Activated T-cell treated with anti-CD3 and anti-CD28 coated beads for 24 hours (primary cell): Measurements from ENCODE around the gene TNKS1BP1.
"Not testable (repeated sequence)": the region's sequence is repeated elsewhere in the genome, so short reads cannot be mapped to it uniquely, and the experiment has no call there.

Source experiments
- DNase-seq: peaks from one replicate; pipeline ENCODE4 v3.0.0-alpha.2; 2020; ENCODE audit warnings: low read depth

TNKS1BP1 gene

GRCh38 chr11:57310630-57311086, 14.1 kb downstream of the TNKS1BP1 start:
- no peak for DNase-seq

- DNase-seq = no peak
These were observed 14.7 kb downstream of the TNKS1BP1 start for GRCh38 chr11:57310091-57310490.

DNA sequence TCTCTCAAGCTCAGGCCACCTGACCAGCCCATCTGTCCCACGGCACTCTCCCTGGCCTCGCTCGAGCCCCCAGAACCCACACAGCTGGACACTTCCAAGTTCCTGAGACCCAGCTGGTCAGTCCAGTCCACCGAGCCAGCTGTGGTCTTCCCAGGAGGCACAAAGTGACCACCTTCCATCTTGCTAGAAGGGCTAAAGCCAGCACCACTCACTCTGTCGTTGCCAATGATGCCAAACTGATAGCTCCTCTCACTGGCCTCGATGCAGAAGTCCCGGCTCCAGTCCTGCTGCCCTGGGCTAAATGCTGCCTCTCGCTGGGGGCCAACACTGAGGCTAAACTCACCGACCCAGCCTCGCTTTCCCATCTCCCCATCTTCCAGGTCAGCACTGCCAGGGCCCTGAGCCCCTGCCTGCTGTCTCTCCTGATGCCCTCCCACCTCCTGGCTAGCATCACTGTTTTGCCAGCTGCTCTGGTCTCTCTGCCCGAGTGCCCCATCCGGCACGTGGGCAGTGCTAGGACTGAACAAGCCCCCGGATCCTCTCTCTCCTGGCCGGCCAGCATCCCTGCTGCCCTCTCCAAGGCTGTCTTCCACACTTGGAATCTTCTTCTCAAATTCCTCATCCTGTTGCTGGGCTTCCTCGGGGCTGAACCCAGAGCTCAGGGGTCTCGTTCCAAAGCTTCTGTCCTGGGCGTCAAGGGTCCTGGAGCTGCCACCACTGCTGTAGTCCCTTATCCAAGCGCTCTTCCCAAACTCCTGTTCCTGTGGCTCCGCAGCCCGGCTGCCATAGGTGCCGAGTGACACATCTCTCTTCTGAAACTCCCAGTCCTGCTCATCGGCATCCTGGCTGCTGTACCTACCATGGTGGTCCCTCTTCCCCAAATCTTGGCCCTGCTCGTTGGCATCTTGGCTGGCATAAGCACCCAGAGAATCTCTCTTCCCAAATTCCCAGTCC, 15.4 kb downstream of the TNKS1BP1 start:
- no peak for DNase-seq

GRCh38 chr11:57308426-57309060, 16.2 kb downstream of the TNKS1BP1 start:
- no peak for DNase-seq

GRCh38 chr11:57307666-57308270, 17.0 kb downstream of the TNKS1BP1 start:
- DNase-seq = no peak

- DNase-seq = no peak
These were observed 17.7 kb downstream of the TNKS1BP1 start for GRCh38 chr11:57306940-57307565.

DNA sequence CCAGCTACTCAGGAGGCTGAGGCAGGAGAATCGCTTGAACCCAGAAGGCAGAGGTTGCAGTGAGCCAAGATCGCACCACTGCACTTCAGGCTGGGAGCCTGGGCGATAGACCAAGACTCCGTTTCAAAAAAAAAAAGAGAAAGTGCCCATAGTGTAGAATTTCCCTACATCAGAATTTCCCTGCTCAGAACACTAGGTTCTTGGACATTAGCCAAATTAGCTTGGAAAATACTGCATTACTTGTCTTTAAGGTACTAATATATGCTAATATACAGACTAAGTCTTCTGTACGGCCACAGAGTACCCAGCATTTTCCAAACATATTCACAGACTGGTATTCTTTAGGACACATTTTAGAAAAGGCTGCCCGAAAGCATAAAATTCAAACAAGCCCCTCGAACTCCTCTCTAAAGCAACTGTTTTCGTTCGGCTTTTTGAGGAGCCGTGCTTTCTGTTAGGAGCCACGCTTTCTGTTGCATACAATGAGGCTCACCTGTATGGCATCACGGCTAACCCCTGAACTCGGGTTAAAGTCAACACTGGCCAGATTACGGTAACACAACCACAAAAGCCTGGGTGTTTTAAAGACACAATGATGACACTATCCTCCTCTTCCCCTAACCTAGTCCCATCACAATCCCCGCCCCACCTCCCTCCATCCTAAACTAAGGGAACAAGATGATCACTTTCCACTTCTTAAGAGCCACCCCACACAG, 18.4 kb downstream of the TNKS1BP1 start:
- DNase-seq = no peak

DNA sequence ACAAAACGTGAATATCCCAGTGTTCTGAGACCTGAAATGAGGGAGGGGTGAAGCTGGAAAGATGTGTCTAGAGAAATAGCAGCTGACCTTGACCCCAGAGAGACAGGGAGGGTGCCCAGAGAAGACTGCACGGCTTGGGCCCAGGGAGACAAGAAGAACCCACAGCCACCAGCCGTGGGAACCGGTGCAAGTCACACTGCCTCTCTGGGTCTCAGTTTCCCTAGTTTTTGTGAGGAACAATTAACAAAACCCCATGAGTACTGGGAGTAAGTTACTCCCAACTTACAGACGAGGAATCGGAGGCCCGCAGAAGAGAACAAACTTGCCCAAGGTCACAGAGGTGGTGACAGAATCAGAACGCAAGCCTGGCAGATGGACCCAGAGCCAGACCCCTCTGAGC, 19.2 kb downstream of the TNKS1BP1 start:
- DNase-seq = no peak

DNA sequence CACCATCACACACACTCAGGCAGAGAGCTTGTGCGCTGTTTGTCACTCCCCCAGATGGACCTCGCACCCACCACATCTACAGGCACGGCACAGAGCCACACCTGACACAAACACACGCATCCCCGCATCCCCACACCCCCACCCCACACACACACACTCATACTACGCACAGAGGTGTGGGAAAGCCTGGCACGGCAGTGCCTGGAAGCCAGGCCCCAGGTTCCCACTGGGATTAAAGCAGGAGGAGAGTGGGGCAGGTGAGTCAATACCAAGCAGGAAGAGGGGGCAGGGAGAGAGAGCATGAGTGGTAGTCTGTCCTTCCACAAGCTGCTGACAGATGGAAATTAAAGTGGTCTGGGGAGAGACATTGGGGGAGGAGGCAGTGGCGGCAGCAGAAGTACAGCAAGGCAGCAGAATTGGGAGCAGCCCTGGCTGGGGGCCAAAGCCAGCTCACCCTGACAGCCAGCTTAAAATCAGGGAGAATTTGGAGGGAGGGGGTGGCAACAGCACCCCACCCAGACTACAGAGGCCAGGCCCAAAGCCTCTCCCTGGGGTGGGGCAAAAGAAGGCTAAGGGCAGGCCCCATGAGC, 20.7 kb downstream of the TNKS1BP1 start:
- DNase-seq = no peak

DNA sequence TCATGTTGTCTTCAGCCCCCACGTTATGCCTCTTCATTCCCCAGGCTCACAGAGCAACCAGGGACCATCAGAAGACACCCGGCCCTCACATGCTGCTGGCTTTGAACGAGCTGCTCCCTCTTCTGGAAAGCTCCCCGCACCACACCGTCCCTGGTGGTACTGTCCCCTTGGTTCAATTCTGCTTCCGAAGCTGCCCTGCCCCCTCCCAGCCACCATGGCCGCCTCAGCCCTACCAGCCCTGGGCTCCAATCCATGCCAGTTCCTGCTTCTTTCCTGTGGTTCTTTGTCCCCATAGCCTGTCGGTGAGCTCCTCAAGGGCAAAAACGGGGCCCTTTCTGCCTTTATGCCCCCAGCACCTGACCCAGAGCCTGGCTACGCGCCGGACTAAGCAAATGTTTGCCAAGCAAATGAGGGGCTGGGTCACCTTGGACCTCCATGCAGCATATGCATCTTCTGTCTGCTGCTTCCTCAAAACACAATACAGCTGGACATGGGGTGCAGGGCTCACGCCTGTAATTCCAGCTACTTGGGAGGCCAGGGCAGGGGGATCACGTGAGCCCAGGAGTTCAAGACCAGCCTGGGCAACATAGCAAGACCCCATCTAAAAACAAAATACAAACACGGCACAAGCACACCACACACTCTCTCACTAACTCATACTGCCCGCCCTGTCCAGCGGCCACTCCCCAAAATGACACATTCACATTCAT, 21.3 kb downstream of the TNKS1BP1 start:
- DNase-seq = no peak

DNA sequence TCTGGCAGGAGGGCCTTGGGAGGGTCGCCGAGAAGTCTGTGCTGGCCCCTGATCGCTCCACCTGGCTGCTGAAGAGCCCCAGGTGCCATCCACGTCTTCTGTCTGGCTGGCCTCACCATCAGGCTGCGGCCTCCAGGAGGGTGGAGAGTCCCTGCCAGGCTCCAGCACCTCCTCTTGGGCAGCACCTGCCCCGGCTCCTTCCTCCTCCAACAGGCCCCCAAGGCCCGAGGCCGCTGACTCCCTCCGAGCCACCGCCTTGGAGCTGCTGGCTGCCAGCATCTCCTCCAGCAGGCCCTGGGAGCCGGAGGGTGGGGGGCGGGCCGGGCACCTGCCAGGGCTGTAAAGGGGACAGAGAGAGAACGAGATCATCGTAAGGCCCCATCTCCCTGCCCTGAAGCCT, 22.3 kb downstream of the TNKS1BP1 start:
- DNase-seq = no peak

DNA sequence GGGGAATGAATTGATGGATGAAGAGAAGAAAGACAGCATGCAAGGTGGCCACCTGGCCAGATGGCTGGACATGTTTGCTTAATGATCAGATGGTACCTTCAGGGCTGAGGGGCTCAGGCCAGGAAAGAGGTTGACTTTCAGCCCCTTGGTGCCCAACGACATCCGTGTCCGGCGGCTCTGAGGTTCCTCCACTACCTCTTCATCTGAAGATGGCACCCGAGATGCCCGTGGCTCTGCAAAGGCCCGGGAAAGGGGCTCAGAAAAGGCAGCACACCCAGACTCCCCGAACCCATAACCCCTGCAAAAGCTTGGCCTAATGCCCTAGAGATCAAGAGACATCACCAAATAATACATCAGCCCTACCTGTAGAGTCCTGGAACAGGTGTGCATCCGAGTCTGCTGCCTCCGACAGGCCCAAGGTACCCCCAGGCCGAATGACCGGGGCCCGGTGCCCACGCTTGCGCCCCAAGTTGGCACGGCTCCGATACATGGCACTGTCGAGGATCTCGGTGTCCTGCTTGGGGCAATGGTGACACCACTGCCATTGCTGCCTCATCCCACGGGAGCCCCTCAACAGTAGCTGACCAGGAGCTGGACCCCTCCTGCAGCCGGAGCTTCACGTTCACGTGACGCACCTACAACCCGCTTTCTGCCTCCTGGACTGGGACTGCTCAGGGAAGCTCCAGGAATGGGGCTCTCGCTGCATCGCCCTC, 22.9 kb downstream of the TNKS1BP1 start:
- no peak for DNase-seq

DNA sequence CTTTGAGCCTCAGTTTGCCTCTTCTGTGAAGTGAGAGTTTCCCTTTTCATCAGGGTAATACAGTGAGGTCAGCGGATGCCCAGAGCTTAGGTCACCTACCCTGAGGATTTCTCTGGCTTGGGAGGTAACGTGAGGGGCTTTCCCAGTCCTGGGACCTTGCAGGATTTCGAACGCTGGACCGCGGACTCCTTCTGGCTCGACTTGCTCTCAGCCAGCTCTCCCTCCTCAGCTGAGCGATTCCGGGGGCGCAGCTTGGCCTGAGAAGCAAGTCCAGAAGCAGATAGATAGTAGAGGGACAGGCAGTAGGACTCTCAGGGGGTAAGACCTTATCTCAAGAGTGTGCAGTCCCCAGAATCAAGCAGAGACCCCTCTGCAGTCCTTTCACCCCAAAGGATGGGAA, 24.0 kb downstream of the TNKS1BP1 start:
- no peak for DNase-seq

- no peak for DNase-seq
These were observed 25.5 kb downstream of the TNKS1BP1 start for GRCh38 chr11:57299150-57299737.

DNA sequence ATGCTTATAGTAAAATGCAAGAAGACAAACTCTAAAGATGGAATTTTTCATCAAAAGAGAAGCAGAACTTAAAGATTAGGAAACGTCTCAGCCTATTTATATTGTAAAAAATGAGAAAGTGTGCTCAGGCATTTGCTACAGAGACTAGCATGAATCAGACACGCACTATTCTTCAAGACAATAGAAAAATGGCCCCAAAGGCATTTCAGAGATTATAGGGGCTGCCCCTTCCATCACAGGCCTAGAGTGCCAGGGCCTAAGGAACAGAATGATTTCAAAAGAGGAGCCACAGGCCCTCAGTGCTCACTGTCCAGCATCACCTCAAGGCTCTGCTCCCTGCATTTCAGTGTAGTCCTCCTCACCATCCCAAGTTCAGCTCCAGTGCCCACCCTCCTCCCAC, 27.5 kb downstream of the TNKS1BP1 start:
- no peak for DNase-seq

DNA sequence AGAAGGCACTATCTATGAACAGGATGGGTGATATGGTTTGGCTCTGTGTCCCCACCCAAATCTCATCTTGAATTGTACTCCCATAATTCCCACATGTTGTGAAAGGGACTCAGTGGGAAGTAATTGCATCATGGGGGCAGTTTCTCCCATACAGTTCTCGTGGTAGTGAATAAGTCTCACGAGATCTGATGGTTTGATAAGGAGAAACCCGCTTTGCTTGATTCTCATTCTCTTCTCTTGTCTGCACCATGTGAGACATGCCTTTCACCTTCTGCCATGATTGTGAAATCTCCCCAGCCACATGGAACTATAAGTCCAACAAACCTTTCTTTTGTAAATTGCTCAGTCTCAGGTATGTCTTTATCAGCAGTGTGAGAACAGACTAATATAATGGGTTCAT, 28.5 kb downstream of the TNKS1BP1 start:
- DNase-seq = not testable (repeated sequence)

DNA sequence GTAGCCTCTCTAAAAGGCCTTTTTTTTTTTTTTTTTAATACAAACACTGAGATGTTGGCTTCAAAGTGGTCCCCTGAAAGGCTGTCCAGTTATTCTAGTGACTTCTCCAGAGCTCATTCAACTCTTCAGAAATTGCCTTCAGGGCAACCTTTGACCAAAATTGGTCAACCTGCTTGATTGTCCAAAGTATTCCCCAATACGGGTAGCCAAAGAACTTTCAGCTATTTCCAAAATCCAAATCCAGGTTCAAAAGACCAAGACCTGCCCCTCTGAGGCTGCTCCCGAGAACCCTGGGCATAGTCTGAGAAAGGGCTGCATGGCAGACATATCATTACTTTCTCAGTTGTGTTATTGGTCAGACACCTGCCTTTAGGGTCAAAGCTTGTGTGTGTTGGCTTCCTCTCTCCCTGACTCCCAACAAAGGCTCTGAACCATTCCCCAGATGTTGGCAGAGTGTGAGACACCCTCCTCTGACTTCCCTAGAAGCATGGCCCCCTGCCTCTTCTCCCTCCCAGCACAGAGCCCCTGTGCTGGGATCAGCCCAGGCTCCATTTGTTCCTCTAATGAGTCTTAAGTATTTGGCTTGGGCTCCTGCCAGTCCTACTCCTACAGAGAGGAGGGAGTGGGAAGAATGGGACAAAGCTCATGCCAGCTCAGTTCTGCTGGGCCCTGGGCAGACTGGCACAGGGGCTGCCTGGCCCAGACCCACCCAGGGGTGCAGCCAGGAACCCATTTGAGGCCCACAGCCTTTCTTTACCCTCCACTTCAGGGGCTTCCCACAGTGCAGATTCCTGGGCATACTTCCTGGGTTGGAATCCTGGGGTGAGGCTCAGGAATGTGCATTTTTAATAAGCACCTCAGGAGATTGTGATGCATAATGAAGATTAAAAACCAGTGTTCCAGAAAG, 30.3 kb downstream of the TNKS1BP1 start:
- DNase-seq = no peak

GRCh38 chr11:57290288-57290687, 34.5 kb downstream of the TNKS1BP1 start:
- DNase-seq = no peak
